ENCODE data around the gene FOXN1. TPM values are rescaled to one million over a fixed set of nuclear protein-coding genes. Genes with fewer than 3 reads are reported as not detected.
"Not testable (repeated sequence)": the region's sequence is repeated elsewhere in the genome, so short reads cannot be mapped to it uniquely, and the experiment has no call there.

The FOXN1 gene
- polyA plus RNA-seq, 1 donor, result not detected

GRCh38 chr17:28573040-28573380 is 66.9 kb downstream of the FOXN1 start:
- no peak for DNase-seq (ENCODE audit: low read depth)

- DNase-seq (ENCODE audit: low read depth), result no peak
These were observed 67.4 kb downstream of the FOXN1 start for GRCh38 chr17:28573521-28573920.

DNA sequence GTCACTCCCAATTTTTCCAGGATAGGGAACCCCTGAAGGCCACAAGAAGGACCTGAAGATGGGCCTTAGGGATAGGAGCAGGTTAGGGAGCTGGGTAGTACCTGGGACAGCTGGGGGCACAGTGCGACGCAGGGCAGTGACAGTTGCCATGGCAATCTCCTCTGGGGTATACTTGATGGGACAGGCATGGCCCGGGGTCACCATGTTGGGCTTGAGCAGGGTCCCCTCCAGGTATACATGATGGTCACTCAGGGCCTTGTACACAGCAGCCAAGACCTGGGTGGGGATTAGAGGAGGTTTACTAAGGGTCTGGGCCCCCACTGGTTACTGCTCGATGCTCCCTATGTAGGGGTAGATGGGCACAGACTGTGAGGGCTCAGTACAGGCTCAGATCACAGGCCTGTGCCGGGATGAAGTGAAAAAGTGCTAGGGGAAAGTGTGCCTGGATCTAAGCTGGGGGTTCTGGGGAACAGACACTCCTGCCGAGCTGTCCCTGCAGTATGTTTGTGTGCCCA is 67.9 kb downstream of the FOXN1 start:
- DNase-seq (ENCODE audit: low read depth), result no peak

- no peak for DNase-seq (ENCODE audit: low read depth)
These were observed 68.4 kb downstream of the FOXN1 start for GRCh38 chr17:28574526-28574925.

- no peak for DNase-seq (ENCODE audit: low read depth)
These were observed 69.1 kb downstream of the FOXN1 start for GRCh38 chr17:28575126-28575795.

DNA sequence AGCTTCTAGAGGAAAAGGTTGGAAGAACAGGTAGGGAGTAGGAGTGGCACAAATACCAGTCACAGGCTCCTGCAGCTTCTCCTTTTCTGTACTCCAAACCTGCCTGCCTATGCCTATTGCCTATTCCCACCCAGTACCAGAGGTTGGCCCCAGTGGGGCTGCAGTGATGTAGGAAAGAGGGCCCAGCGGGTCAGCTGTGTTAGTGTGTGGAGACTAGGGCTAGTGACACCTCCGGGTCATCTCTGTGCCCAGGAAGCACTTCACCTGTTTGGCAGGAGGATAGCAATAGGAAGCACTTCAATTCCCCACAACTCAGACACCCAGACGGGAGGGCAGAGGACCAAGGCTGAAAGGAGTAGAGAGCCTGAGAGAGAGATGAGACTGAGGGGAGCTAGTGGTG is 69.9 kb downstream of the FOXN1 start:
- DNase-seq (ENCODE audit: low read depth), result not testable (repeated sequence)

DNA sequence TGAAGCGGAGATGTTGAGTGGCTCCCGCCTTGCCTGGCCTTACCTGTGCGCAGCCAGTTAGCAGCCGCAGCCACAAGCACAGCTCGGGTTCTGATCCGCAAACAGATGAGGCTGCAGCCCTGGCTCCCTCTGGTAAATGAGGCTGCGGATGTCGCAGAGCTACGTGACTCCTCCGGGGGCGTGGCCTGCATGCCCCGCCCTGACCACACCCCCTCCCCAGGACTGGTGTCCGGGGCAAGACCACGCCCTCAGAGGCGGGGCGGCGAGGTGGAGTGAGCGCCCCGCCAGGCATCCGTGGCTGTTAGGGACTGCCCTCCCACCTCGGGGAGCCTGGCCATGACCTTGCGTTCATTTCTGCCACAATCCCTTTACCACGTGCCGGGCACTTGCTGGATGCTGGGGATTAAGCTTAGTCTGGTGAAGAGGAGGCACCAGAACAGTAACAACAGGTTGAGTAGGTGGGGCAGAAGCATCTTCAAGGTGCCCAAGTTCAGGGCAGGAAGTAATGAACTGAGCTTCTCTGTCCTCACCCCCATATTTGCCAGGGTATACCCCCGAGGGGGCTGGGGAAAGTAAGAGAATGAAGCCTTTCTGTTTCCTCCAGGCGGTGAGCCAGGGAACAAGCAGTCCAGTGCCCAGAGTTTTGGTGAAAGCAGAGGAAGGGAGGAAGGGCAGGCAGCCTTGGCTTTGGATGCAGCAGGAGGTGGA is 70.8 kb downstream of the FOXN1 start, which contains the start of gene ALDOC:
Gene ALDOC (minus strand): TSS at position 138 of the 708 bp plus-strand sequence. CDS start 1,363 bp downstream, outside the sequence.
- DNase-seq (ENCODE audit: low read depth), result peak; percentile 48

GRCh38 chr17:28577466-28577824 is 71.3 kb downstream of the FOXN1 start:
- DNase-seq (ENCODE audit: low read depth), result no peak

DNA sequence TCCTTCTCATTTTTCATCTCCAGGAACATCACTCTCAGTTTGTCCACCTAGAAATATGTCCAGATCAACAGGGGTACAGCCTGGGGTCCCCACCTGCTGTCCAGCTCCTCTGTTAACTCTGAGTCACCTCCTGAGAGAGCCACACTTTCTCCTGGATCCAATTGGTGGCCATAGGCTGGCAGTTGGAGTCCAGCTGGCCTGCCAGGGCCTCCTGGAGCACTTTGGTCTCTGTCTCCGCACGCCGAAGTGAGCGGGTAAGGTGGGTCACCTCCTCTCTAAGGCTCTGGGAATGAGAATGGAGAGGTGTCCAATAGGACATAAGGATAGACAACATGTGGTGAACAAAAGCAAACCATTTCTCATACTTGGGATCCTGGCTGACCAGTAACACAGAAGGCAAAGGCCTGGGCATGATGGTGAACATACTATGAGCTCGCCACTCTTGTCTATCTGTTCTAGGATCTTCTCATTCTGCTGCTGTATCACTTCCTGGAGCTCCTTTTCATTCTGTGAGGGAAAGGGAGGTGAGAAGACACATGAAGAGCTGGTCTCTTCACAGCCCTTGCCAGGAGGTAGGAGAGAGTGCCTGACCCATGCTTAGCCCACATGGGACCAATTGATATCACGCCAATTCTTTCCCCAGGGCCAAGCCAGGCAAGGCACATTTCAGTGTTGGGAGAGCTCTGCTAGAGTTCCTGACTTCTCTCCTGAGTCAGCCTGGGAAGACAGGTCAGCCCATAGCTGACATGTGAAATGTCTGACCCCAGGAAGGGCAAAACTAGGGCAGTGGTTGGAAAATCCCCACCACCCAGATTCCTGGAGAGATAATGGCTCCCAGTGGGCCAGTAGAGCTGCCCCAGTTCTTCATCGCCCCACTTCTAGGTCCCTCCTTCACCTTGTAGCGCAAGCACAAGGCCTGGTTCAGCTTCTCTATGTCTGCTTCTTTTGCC is 72.4 kb downstream of the FOXN1 start:
- no peak for DNase-seq (ENCODE audit: low read depth)

- no peak for DNase-seq (ENCODE audit: low read depth)
These were observed 73.4 kb downstream of the FOXN1 start for GRCh38 chr17:28579526-28579925.

DNA sequence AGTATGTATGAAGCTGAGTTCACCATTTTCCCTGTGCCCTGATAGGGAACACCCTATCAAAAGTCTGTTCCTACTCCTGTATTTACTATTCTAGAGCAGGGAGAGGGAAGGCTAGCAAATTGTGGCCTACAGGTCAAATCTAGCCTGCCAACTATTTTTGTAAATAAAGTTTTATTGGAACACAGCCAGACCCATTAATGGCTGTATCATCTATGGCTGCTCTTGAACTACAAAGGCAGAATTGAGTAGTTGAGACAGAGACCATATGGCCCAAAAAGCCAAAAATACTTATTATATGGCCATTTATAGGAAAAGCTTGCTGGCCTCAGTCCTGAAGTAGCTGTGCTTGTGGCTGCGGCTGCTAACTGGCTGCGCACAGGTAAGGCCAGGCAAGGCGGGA is 74.8 kb downstream of the FOXN1 start:
- DNase-seq (ENCODE audit: low read depth), result no peak

DNA sequence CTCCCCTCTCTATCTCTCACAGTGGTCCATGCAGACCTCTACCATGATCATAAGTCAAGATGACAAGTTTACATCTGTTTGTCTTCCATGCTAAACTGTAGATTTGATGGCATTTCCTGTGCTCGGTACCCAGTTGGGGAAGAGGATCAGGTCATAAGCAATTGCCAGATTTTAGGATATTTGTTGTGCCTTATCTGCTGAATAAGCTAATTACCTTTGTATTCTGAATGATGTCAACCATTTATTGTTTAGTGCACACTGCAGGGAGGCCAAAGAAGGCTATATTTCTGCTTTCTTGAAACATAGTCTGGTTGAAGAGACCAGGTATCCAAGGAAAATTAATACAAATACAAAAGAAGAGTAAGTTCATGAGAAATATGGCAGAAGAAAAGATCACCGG is 76.4 kb downstream of the FOXN1 start:
- no peak for DNase-seq (ENCODE audit: low read depth)

DNA sequence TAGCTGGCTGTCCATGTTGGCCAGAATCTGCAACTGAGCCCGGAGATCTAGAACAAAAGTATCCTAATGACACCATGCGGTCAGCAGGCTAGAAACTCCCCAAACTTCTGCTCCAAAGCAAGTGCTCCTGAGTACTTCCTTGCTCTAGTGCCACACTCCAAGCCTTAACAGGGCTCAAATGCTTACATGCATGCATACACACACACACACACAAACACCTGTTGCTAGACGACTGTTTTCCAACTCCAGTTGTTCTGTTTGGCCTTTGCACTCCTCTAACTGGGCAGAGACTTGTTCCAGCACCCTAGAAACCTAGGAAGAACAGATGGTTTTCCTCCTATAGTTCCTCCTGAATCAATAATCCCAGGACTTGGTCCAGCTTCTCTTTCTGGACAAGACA is 78.3 kb downstream of the FOXN1 start:
- DNase-seq (ENCODE audit: low read depth), result no peak

DNA sequence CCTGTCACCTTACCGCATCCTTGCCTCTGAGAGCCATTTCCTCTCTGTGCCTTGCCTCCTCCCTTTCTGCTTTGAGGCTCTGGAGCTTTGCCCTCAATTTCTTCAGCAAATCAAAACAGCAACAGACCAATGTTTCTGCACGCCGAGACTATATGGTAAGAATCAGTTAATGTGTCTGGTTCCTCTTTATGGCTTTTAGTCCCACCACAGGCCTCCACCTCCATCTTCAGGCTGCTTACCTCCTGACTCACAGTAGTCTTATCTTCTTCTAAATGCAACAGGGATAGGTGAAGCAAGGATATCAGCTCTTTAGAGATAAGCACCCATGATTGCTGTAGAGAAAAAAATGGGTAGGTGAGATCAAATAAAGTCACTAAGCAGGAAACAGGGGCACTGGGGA is 79.7 kb downstream of the FOXN1 start:
- DNase-seq (ENCODE audit: low read depth), result no peak

Other genes with a start within 250 kb of the FOXN1 start
- 17.7 TPM for gene TMEM97, start 187.1 kb upstream of the FOXN1 start, polyA plus RNA-seq (ENCODE audit: insufficient read length)
- 30.9 TPM for gene IFT20, start 170.9 kb upstream of the FOXN1 start, polyA plus RNA-seq (ENCODE audit: insufficient read length)
- gene TNFAIP1, start 170.6 kb upstream of the FOXN1 start, polyA plus RNA-seq (ENCODE audit: insufficient read length), result 29.1 TPM
- gene POLDIP2, start 148.8 kb upstream of the FOXN1 start, polyA plus RNA-seq (ENCODE audit: insufficient read length), result 61.3 TPM
- gene SEBOX, start 141.1 kb upstream of the FOXN1 start, polyA plus RNA-seq (ENCODE audit: insufficient read length), result not detected
- 0.32 TPM for gene VTN, start 136.0 kb upstream of the FOXN1 start, polyA plus RNA-seq (ENCODE audit: insufficient read length)
- gene SARM1, start 134.7 kb upstream of the FOXN1 start, polyA plus RNA-seq (ENCODE audit: insufficient read length), result 5.3 TPM
- gene SLC46A1, start 100.1 kb upstream of the FOXN1 start, polyA plus RNA-seq (ENCODE audit: insufficient read length), result 7.0 TPM
- gene SLC13A2, start 32.7 kb upstream of the FOXN1 start, polyA plus RNA-seq (ENCODE audit: insufficient read length), result not detected
- 10.7 TPM for gene UNC119, start 46.3 kb downstream of the FOXN1 start, polyA plus RNA-seq (ENCODE audit: insufficient read length)
- 44.4 TPM for gene PIGS, start 65.2 kb downstream of the FOXN1 start, polyA plus RNA-seq (ENCODE audit: insufficient read length)
- 1.4 TPM for gene ALDOC, start 70.5 kb downstream of the FOXN1 start, polyA plus RNA-seq (ENCODE audit: insufficient read length)
- 18.5 TPM for gene SPAG5, start 92.7 kb downstream of the FOXN1 start, polyA plus RNA-seq (ENCODE audit: insufficient read length)
- gene RSKR, start 107.8 kb downstream of the FOXN1 start, polyA plus RNA-seq (ENCODE audit: insufficient read length), result 17.3 TPM
- 50.6 TPM for gene BLTP2, start 138.8 kb downstream of the FOXN1 start, polyA plus RNA-seq (ENCODE audit: insufficient read length)
- 34.8 TPM for gene SDF2, start 155.6 kb downstream of the FOXN1 start, polyA plus RNA-seq (ENCODE audit: insufficient read length)
- gene SUPT6H, start 155.9 kb downstream of the FOXN1 start, polyA plus RNA-seq (ENCODE audit: insufficient read length), result 38.9 TPM
- gene PROCA1, start 205.5 kb downstream of the FOXN1 start, polyA plus RNA-seq (ENCODE audit: insufficient read length), result 3.1 TPM
- 61.9 TPM for gene RAB34, start 211.5 kb downstream of the FOXN1 start, polyA plus RNA-seq (ENCODE audit: insufficient read length)
- gene RPL23A, start 213.6 kb downstream of the FOXN1 start, polyA plus RNA-seq (ENCODE audit: insufficient read length), result 1,425 TPM
- gene TLCD1, start 219.9 kb downstream of the FOXN1 start, polyA plus RNA-seq (ENCODE audit: insufficient read length), result 4.2 TPM
- gene NEK8, start 222.4 kb downstream of the FOXN1 start, polyA plus RNA-seq (ENCODE audit: insufficient read length), result 3.3 TPM
- 53.6 TPM for gene TRAF4, start 237.7 kb downstream of the FOXN1 start, polyA plus RNA-seq (ENCODE audit: insufficient read length)